Measurements from ENCODE around the gene XPR1.
A peak's percentile ranks its signal among the peaks of the same experiment; 100 is the strongest.

The XPR1 gene

GRCh38 chr1:180606155-180606554 lies 25.7 kb upstream of the XPR1 start:
- H3K36me3 ChIP-seq (ENCODE audit: insufficient read depth, low read length): no peaks in the 10 kb centered on the region
- H2AFZ ChIP-seq (ENCODE audit: low read length): no peak overlapping the region
- no peaks in the 10 kb centered on the region for H3F3A ChIP-seq (ENCODE audit: low read depth)
- no peaks in the 10 kb centered on the region for H4K20me1 ChIP-seq (ENCODE audit: insufficient read depth, low read length, poor library complexity, severe bottlenecking)
- peaks cover 2% of the 10 kb centered on the region for H3K4me1 ChIP-seq (ENCODE audit: insufficient read depth, low read length, poor library complexity, severe bottlenecking)
- no peak overlapping the region for H3K4me2 ChIP-seq (ENCODE audit: low read depth, low read length, poor library complexity, severe bottlenecking)
- no peak overlapping the region for H3K4me3 ChIP-seq (ENCODE audit: low read length, poor library complexity, severe bottlenecking)
- H3K27me3 ChIP-seq (ENCODE audit: insufficient read depth, low read length, poor library complexity, severe bottlenecking): no peaks in the 10 kb centered on the region
- H3K79me2 ChIP-seq (ENCODE audit: insufficient read depth, low read length): no peaks in the 10 kb centered on the region
- no peaks in the 10 kb centered on the region for H3K9me2 ChIP-seq (replicated peaks; ENCODE audit: low read depth, low read length)
- no peaks in the 10 kb centered on the region for H3K9me3 ChIP-seq (ENCODE audit: insufficient read depth, low read depth, low read length)
- no peak overlapping the region for H3K9ac ChIP-seq (ENCODE audit: low read depth, low read length, poor library complexity, severe bottlenecking)
- TF ChIP-seq EZH2phosphoT487 (IDR thresholded peaks at IDR 0.05; ENCODE audit: borderline replicate concordance): no peak
- no peak for TF ChIP-seq CTCF (conservative IDR thresholded peaks at IDR 0.05; ENCODE audit: low read length)

- no peak overlapping the region for H3K9ac ChIP-seq (ENCODE audit: low read depth, low read length, poor library complexity, severe bottlenecking)
These were observed 21.9 kb upstream of the XPR1 start for GRCh38 chr1:180609643-180610555.

GRCh38 chr1:180610556-180611015 lies 21.2 kb upstream of the XPR1 start:
- H2AFZ ChIP-seq (ENCODE audit: low read length): 0 out of 2 replicates have a peak overlapping the region, but pooled peaks have one; percentile 63
- no peaks in the 10 kb centered on the region for H3K27me3 ChIP-seq (ENCODE audit: insufficient read depth, low read length, poor library complexity, severe bottlenecking)
- H3F3A ChIP-seq (ENCODE audit: low read depth): no peaks in the 10 kb centered on the region
- no peak overlapping the region for H3K9ac ChIP-seq (ENCODE audit: low read depth, low read length, poor library complexity, severe bottlenecking)
- TF ChIP-seq CTCF (conservative IDR thresholded peaks at IDR 0.05; ENCODE audit: low read length): no peak
- no peak for TF ChIP-seq EZH2phosphoT487 (IDR thresholded peaks at IDR 0.05; ENCODE audit: borderline replicate concordance)
- no peaks in the 10 kb centered on the region for H3K79me2 ChIP-seq (ENCODE audit: insufficient read depth, low read length)
- no peaks in the 10 kb centered on the region for H4K20me1 ChIP-seq (ENCODE audit: insufficient read depth, low read length, poor library complexity, severe bottlenecking)
- H3K9me3 ChIP-seq (ENCODE audit: insufficient read depth, low read depth, low read length): no peaks in the 10 kb centered on the region
- no peak overlapping the region for H3K4me3 ChIP-seq (ENCODE audit: low read length, poor library complexity, severe bottlenecking)
- no peaks in the 10 kb centered on the region for H3K9me2 ChIP-seq (replicated peaks; ENCODE audit: low read depth, low read length)
- H3K4me2 ChIP-seq (ENCODE audit: low read depth, low read length, poor library complexity, severe bottlenecking): no peak overlapping the region
- H3K4me1 ChIP-seq (ENCODE audit: insufficient read depth, low read length, poor library complexity, severe bottlenecking): peaks cover 9% of the 10 kb centered on the region
- no peaks in the 10 kb centered on the region for H3K36me3 ChIP-seq (ENCODE audit: insufficient read depth, low read length)

More at GRCh38 chr1:180609643-180610555, 21.9 kb upstream of the XPR1 start:
- Histone ChIP-seq H2AFZ (ENCODE audit: low read length) (peak overlapping the region; percentile 63), H3K9me3 (ENCODE audit: insufficient read depth, low read depth, low read length) (no peaks in the 10 kb centered on the region), H4K20me1 (ENCODE audit: insufficient read depth, low read length, poor library complexity, severe bottlenecking) (no peaks in the 10 kb centered on the region), H3K27me3 (ENCODE audit: insufficient read depth, low read length, poor library complexity, severe bottlenecking) (no peaks in the 10 kb centered on the region), H3K4me3 (ENCODE audit: low read length, poor library complexity, severe bottlenecking) (no peak overlapping the region), H3K79me2 (ENCODE audit: insufficient read depth, low read length) (no peaks in the 10 kb centered on the region), H3F3A (ENCODE audit: low read depth) (no peaks in the 10 kb centered on the region), H3K36me3 (ENCODE audit: insufficient read depth, low read length) (no peaks in the 10 kb centered on the region), H3K4me2 (ENCODE audit: low read depth, low read length, poor library complexity, severe bottlenecking) (no peak overlapping the region), H3K9me2 (replicated peaks; ENCODE audit: low read depth, low read length) (no peaks in the 10 kb centered on the region), H3K4me1 (ENCODE audit: insufficient read depth, low read length, poor library complexity, severe bottlenecking) (peaks cover 9% of the 10 kb centered on the region)
- TF ChIP-seq EZH2phosphoT487 (IDR thresholded peaks at IDR 0.05; ENCODE audit: borderline replicate concordance) (no peak), CTCF (conservative IDR thresholded peaks at IDR 0.05; ENCODE audit: low read length) (no peak)

Data from Loucy (cell line).